RKO (cell line): ENCODE data around the gene RAD51AP2.

Experiments
- DNase-seq: peaks from one replicate; pipeline ENCODE4 v3.0.0-alpha.2; 2016; ENCODE audit warnings: low spot score

RAD51AP2 gene

GRCh38 chr2:17470855-17471641, 47.2 kb downstream of the RAD51AP2 start:
- peak; percentile 44 for DNase-seq

GRCh38 chr2:17461087-17461475, 57.2 kb downstream of the RAD51AP2 start:
- DNase-seq: no peak
